ENCODE data around the gene S100A11.

Gene S100A11

GRCh38 chr1:152043870-152044269 lies 7.1 kb upstream of the S100A11 start:
- H3K4me3 ChIP-seq (ENCODE audit: low read depth, low read length) = no peak overlapping the region
- no peak for DNase-seq (ENCODE audit: low read depth)

- no peak for DNase-seq (ENCODE audit: low read depth)
- H3K4me3 ChIP-seq (ENCODE audit: low read depth, low read length) = no peak overlapping the region
Measured at GRCh38 chr1:152042030-152042429, 5.2 kb upstream of the S100A11 start.

- DNase-seq (ENCODE audit: low read depth) = no peak
- H3K4me3 ChIP-seq (ENCODE audit: low read depth, low read length) = no peak overlapping the region
Measured at GRCh38 chr1:152039886-152040285, 3.1 kb upstream of the S100A11 start.

GRCh38 chr1:152039461-152039860 lies 2.7 kb upstream of the S100A11 start:
- no peak for DNase-seq (ENCODE audit: low read depth)
- no peak overlapping the region for H3K4me3 ChIP-seq (ENCODE audit: low read depth, low read length)

GRCh38 chr1:152038871-152039270 lies 2.1 kb upstream of the S100A11 start:
- H3K4me3 ChIP-seq (ENCODE audit: low read depth, low read length) = no peak overlapping the region
- DNase-seq (ENCODE audit: low read depth) = no peak

- H3K4me3 ChIP-seq (ENCODE audit: low read depth, low read length) = peak overlapping the region; percentile 87
- DNase-seq (ENCODE audit: low read depth) = no peak
Measured at GRCh38 chr1:152035539-152036266, 1.1 kb downstream of the S100A11 start.

- peak overlapping the region; percentile 87 for H3K4me3 ChIP-seq (ENCODE audit: low read depth, low read length)
- DNase-seq (ENCODE audit: low read depth) = no peak
Measured at GRCh38 chr1:152034654-152035538, 1.9 kb downstream of the S100A11 start.

- DNase-seq (ENCODE audit: low read depth) = no peak
- peak overlapping the region; percentile 87 for H3K4me3 ChIP-seq (ENCODE audit: low read depth, low read length)
Measured at GRCh38 chr1:152034324-152034653, 2.5 kb downstream of the S100A11 start.

GRCh38 chr1:152029929-152030211 lies 6.9 kb downstream of the S100A11 start:
- H3K4me3 ChIP-seq (ENCODE audit: low read depth, low read length) = no peak overlapping the region
- no peak for DNase-seq (ENCODE audit: low read depth)

- H3K4me3 ChIP-seq (ENCODE audit: low read depth, low read length) = no peak overlapping the region
Measured at GRCh38 chr1:152029144-152029928, 7.5 kb downstream of the S100A11 start.

GRCh38 chr1:152026895-152027294 lies 9.9 kb downstream of the S100A11 start:
- H3K4me3 ChIP-seq (ENCODE audit: low read depth, low read length) = no peak overlapping the region
- DNase-seq (ENCODE audit: low read depth) = no peak

More at GRCh38 chr1:152029144-152029928, 7.5 kb downstream of the S100A11 start:
- no peak for DNase-seq (ENCODE audit: low read depth)

GRCh38 chr1:152024223-152024622 lies 12.6 kb downstream of the S100A11 start:
- no peak overlapping the region for H3K4me3 ChIP-seq (ENCODE audit: low read depth, low read length)
- no peak for DNase-seq (ENCODE audit: low read depth)

GRCh38 chr1:152023221-152023620 lies 13.6 kb downstream of the S100A11 start:
- no peak overlapping the region for H3K4me3 ChIP-seq (ENCODE audit: low read depth, low read length)
- DNase-seq (ENCODE audit: low read depth) = no peak

- no peak for DNase-seq (ENCODE audit: low read depth)
- H3K4me3 ChIP-seq (ENCODE audit: low read depth, low read length) = no peak overlapping the region
Measured at GRCh38 chr1:152022474-152022873, 14.3 kb downstream of the S100A11 start.

GRCh38 chr1:152021569-152021968 lies 15.2 kb downstream of the S100A11 start:
- no peak for DNase-seq (ENCODE audit: low read depth)
- H3K4me3 ChIP-seq (ENCODE audit: low read depth, low read length) = no peak overlapping the region

GRCh38 chr1:152020849-152021248 lies 16.0 kb downstream of the S100A11 start:
- no peak for DNase-seq (ENCODE audit: low read depth)
- no peak overlapping the region for H3K4me3 ChIP-seq (ENCODE audit: low read depth, low read length)

- no peak overlapping the region for H3K4me3 ChIP-seq (ENCODE audit: low read depth, low read length)
- no peak for DNase-seq (ENCODE audit: low read depth)
Measured at GRCh38 chr1:152018537-152018936, 18.3 kb downstream of the S100A11 start.

GRCh38 chr1:152015766-152016165 lies 21.0 kb downstream of the S100A11 start:
- H3K4me3 ChIP-seq (ENCODE audit: low read depth, low read length) = no peak overlapping the region
- DNase-seq (ENCODE audit: low read depth) = no peak

- no peak overlapping the region for H3K4me3 ChIP-seq (ENCODE audit: low read depth, low read length)
- DNase-seq (ENCODE audit: low read depth) = no peak
Measured at GRCh38 chr1:152014943-152015342, 21.9 kb downstream of the S100A11 start.

GRCh38 chr1:152013664-152014237 lies 23.1 kb downstream of the S100A11 start:
- no peak overlapping the region for H3K4me3 ChIP-seq (ENCODE audit: low read depth, low read length)
- DNase-seq (ENCODE audit: low read depth) = no peak
